K562 (cell line): Measurements from ENCODE around the gene AIFM3. TPM values are rescaled to one million over a fixed set of nuclear protein-coding genes. Genes with fewer than 3 reads are reported as not detected.

Experiments used
- CEBPG ChIP-seq, 3 experiments: fragments of 200-800 bp in 1 of 3; sonication (Bioruptor generic) in 1 of 3; sonication (generic) in 1 of 3; formaldehyde crosslinking in 1 of 3; IDR thresholded peaks in 2 of 3; conservative IDR thresholded peaks in 1 of 3; 2 replicates each; pipeline versions ENCODE4 v1.6.1 to v1.8.0; 2016 to 2022; ENCODE audit warnings: missing compliant biosample characterization in 2 of 3, missing genetic modification characterization in 2 of 3, mild to moderate bottlenecking in 1 of 3, missing genetic modification reagents in 1 of 3
- ELF4 ChIP-seq: fragments of 450-650 bp; formaldehyde crosslinking; IDR thresholded peaks from 2 replicates; pipeline ENCODE4 v1.4.0; 2022; ENCODE audit warnings: missing genetic modification characterization
- HOXB6 ChIP-seq: fragments of 250-450 bp; sonication (Bioruptor Pico); IDR thresholded peaks from 2 replicates; pipeline ENCODE4 v1.5.1; 2022; ENCODE audit warnings: mild to moderate bottlenecking, borderline replicate concordance
- MECOM ChIP-seq: fragments of 250-450 bp; sonication (Bioruptor Pico); IDR thresholded peaks from 2 replicates; pipeline ENCODE4 v1.8.0; 2022; ENCODE audit warnings: inconsistent platforms
- TBL1XR1 ChIP-seq, 2 experiments: IDR thresholded peaks; 2 replicates each; pipeline ENCODE4 v1.6.1; 2012; ENCODE audit warnings: improper control_type of control experiment in 2 of 2, low read length in 2 of 2, mild to moderate bottlenecking in 1 of 2
- TEAD4 ChIP-seq, 2 experiments: sonication (generic) in 1 of 2; formaldehyde crosslinking in 1 of 2; IDR thresholded peaks; 2 replicates each; pipeline versions ENCODE4 v1.6.1 to v1.8.0; 2012 to 2022; ENCODE audit warnings: borderline replicate concordance in 1 of 2, inconsistent platforms in 1 of 2, low read length in 1 of 2, mild to moderate bottlenecking in 1 of 2, missing genetic modification reagents in 1 of 2
- ZBED1 ChIP-seq: IDR thresholded peaks from 2 replicates; pipeline ENCODE4 v1.6.1; 2014
- ZNF23 ChIP-seq: fragments of 250-450 bp; sonication (Bioruptor Pico); IDR thresholded peaks from 2 replicates; pipeline ENCODE4 v1.4.0; 2020; ENCODE audit warnings: mild to moderate bottlenecking
- ZNF354B ChIP-seq: fragments of 250-450 bp; sonication (Bioruptor Pico); IDR thresholded peaks from 2 replicates; pipeline ENCODE4 v1.4.0; 2020
- ZNF384 ChIP-seq: IDR thresholded peaks from 2 replicates; pipeline ENCODE4 v1.6.1; 2012; ENCODE audit warnings: low read depth, low read length, improper control_type of control experiment
- ZNF75A ChIP-seq: fragments of 450-650 bp; formaldehyde crosslinking; IDR thresholded peaks from 2 replicates; pipeline ENCODE4 v1.4.0; 2020; ENCODE audit warnings: mild to moderate bottlenecking
- polyA plus RNA-seq, 8 experiments: library from polyadenylated mRNA; depleted of rRNA in 4 of 8; stranded (reverse) in 5 of 8; unstranded in 3 of 8; fragments of >200 nt; fragmentation: Nextera tagmentation in 2 of 8; fragmentation: Illumina TruSeq in 1 of 8; extraction: Ambion mirVana in 2 of 8; extraction: Trizol in 1 of 8; gene quantifications; 2 replicates each; pipeline versions ENCODE4 v1.2.1 to v1.2.3, GENCODE V29; 2011 to 2014; ENCODE audit warnings: inconsistent platforms in 1 of 8, missing spikeins in 1 of 8
- total RNA-seq, 7 experiments: library from RNA; depleted of rRNA in 6 of 7; stranded (reverse); fragments of >200 nt in 6 of 7; fragmentation: Illumina TruSeq in 2 of 7; extraction: Trizol in 2 of 7; gene quantifications; 2 replicates each; pipeline versions ENCODE4 v1.2.1 to v1.2.3, GENCODE V29; 2011 to 2021; ENCODE audit warnings: low replicate concordance in 1 of 7
- TF ChIP-seq, protein P1 (sequence below): conservative IDR thresholded peaks from 2 replicates; pipeline ENCODE4 v1.6.1; 2011; ENCODE audit warnings: low read depth, mild to moderate bottlenecking, low read length; ENCODE audit not compliant: control insufficient read depth
- TF ChIP-seq, protein P2 (sequence below): fragments of 200-600 bp; sonication (generic); IDR thresholded peaks from one replicate; pipeline ENCODE4 v1.6.1; 2012; ENCODE audit warnings: mild to moderate bottlenecking, low read depth, low read length, inconsistent platforms

The AIFM3 gene
- total and polyA plus RNA-seq, 9 of the 15 experiments (the other 6 are each of a cell fraction or from before 2014, with no cell fraction given) = 0.03 to 0.20 (median 0.07) TPM; not detected in 1

DNA sequence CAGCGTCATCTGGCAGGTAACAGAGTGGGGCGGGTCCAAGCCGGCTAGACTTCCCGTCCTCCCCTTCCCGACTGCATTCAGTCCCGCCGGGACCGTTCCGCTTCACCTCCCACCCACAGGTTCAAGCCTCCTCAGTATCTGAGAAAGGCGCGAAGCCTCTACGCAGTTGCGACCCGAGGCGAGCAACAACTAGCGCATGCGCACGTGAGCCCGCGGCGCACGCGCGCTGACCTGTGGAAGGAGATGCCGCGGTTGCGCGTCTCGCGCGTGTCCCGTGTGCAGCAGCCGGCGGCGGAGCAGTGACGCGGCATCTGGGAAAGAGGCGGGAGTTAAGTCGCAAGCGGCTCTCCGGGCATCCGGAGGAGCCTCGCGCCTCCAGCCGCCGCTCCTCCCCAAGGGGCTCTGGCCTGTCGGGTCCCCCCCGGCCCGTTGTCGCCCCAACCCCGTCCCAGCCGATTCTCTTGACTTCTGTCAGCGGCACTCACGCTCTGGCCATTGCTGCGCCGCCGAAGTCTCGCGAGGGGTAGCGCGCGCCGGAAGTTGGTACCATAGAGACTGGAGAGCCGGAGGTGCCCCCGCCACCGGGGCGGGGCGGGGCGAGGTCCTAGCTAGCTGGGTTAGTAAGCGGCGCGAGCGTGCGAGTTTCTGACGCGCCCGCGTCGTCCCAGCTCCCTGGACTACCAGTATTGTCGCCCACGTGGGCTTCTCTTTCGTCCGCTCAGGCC, 34.7 kb downstream of the AIFM3 start, which contains the start of gene THAP7 (continued):
- TF ChIP-seq CEBPG (CRISPR knock-in tag; IDR thresholded peaks at IDR 0.05) (no peak), CEBPG (tag; conservative IDR thresholded peaks at IDR 0.05 in 1 of 2, IDR thresholded peaks at IDR 0.05 in 1 of 2) (peak in 1 of 2 experiments; percentile 4; a peak in 1 of 4 replicates), TEAD4 (IDR thresholded peaks at IDR 0.05; ENCODE audit: low read length) (no peak), TEAD4 (CRISPR knock-in tag; IDR thresholded peaks at IDR 0.05; ENCODE audit: borderline replicate concordance) (no peak), ZNF354B (peak; percentile 83), ZNF23 (CRISPR knock-in tag) (peak; percentile 83), ZNF75A (peak; percentile 55; the same call in 1 of the 2 replicates), TBL1XR1 (IDR thresholded peaks at IDR 0.05; ENCODE audit: low read length in 2 of 2) (peak in 1 of 2 experiments; percentile 49; a peak in 3 of 4 replicates), ELF4 (CRISPR knock-in tag) (peak; percentile 88), MECOM (CRISPR knock-in tag) (no peak), HOXB6 (CRISPR knock-in tag) (peak; percentile 56; the same call in 1 of the 2 replicates), ZNF384 (peak; percentile 64; the same call in 1 of the 2 replicates), ZBED1 (no peak)
- TF ChIP-seq, protein P1, sequence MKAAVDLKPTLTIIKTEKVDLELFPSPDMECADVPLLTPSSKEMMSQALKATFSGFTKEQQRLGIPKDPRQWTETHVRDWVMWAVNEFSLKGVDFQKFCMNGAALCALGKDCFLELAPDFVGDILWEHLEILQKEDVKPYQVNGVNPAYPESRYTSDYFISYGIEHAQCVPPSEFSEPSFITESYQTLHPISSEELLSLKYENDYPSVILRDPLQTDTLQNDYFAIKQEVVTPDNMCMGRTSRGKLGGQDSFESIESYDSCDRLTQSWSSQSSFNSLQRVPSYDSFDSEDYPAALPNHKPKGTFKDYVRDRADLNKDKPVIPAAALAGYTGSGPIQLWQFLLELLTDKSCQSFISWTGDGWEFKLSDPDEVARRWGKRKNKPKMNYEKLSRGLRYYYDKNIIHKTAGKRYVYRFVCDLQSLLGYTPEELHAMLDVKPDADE = no peak
- TF ChIP-seq, protein P2, sequence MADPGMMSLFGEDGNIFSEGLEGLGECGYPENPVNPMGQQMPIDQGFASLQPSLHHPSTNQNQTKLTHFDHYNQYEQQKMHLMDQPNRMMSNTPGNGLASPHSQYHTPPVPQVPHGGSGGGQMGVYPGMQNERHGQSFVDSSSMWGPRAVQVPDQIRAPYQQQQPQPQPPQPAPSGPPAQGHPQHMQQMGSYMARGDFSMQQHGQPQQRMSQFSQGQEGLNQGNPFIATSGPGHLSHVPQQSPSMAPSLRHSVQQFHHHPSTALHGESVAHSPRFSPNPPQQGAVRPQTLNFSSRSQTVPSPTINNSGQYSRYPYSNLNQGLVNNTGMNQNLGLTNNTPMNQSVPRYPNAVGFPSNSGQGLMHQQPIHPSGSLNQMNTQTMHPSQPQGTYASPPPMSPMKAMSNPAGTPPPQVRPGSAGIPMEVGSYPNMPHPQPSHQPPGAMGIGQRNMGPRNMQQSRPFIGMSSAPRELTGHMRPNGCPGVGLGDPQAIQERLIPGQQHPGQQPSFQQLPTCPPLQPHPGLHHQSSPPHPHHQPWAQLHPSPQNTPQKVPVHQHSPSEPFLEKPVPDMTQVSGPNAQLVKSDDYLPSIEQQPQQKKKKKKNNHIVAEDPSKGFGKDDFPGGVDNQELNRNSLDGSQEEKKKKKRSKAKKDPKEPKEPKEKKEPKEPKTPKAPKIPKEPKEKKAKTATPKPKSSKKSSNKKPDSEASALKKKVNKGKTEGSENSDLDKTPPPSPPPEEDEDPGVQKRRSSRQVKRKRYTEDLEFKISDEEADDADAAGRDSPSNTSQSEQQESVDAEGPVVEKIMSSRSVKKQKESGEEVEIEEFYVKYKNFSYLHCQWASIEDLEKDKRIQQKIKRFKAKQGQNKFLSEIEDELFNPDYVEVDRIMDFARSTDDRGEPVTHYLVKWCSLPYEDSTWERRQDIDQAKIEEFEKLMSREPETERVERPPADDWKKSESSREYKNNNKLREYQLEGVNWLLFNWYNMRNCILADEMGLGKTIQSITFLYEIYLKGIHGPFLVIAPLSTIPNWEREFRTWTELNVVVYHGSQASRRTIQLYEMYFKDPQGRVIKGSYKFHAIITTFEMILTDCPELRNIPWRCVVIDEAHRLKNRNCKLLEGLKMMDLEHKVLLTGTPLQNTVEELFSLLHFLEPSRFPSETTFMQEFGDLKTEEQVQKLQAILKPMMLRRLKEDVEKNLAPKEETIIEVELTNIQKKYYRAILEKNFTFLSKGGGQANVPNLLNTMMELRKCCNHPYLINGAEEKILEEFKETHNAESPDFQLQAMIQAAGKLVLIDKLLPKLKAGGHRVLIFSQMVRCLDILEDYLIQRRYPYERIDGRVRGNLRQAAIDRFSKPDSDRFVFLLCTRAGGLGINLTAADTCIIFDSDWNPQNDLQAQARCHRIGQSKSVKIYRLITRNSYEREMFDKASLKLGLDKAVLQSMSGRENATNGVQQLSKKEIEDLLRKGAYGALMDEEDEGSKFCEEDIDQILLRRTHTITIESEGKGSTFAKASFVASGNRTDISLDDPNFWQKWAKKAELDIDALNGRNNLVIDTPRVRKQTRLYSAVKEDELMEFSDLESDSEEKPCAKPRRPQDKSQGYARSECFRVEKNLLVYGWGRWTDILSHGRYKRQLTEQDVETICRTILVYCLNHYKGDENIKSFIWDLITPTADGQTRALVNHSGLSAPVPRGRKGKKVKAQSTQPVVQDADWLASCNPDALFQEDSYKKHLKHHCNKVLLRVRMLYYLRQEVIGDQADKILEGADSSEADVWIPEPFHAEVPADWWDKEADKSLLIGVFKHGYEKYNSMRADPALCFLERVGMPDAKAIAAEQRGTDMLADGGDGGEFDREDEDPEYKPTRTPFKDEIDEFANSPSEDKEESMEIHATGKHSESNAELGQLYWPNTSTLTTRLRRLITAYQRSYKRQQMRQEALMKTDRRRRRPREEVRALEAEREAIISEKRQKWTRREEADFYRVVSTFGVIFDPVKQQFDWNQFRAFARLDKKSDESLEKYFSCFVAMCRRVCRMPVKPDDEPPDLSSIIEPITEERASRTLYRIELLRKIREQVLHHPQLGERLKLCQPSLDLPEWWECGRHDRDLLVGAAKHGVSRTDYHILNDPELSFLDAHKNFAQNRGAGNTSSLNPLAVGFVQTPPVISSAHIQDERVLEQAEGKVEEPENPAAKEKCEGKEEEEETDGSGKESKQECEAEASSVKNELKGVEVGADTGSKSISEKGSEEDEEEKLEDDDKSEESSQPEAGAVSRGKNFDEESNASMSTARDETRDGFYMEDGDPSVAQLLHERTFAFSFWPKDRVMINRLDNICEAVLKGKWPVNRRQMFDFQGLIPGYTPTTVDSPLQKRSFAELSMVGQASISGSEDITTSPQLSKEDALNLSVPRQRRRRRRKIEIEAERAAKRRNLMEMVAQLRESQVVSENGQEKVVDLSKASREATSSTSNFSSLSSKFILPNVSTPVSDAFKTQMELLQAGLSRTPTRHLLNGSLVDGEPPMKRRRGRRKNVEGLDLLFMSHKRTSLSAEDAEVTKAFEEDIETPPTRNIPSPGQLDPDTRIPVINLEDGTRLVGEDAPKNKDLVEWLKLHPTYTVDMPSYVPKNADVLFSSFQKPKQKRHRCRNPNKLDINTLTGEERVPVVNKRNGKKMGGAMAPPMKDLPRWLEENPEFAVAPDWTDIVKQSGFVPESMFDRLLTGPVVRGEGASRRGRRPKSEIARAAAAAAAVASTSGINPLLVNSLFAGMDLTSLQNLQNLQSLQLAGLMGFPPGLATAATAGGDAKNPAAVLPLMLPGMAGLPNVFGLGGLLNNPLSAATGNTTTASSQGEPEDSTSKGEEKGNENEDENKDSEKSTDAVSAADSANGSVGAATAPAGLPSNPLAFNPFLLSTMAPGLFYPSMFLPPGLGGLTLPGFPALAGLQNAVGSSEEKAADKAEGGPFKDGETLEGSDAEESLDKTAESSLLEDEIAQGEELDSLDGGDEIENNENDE = peak; percentile 66
